Measurements from ENCODE around the gene FASN. TPM values are rescaled to one million over a fixed set of nuclear protein-coding genes. Genes with fewer than 3 reads are reported as not detected.

FASN gene
- total RNA-seq, 1 donor from 2014 or later: 181 TPM

GRCh38 chr17:82047914-82048570 is 50.0 kb downstream of the FASN start:
- intact Hi-C loops (cut with micrococcal nuclease): no loop called here

GRCh38 chr17:82047379-82047778 is 50.7 kb downstream of the FASN start:
- intact Hi-C loops (cut with micrococcal nuclease): no loop called here

- intact Hi-C loops (cut with micrococcal nuclease): no loop called here
Observed at GRCh38 chr17:82046903-82047302, 51.1 kb downstream of the FASN start.

GRCh38 chr17:82045936-82046484 is 52.0 kb downstream of the FASN start:
- intact Hi-C loops (cut with micrococcal nuclease): no loop called here

GRCh38 chr17:82043507-82043906 is 54.5 kb downstream of the FASN start:
- intact Hi-C loops (cut with micrococcal nuclease): no loop called here

GRCh38 chr17:82042649-82043048 is 55.4 kb downstream of the FASN start:
- intact Hi-C loops (cut with micrococcal nuclease): no loop called here

GRCh38 chr17:82041144-82041814 is 56.8 kb downstream of the FASN start:
- intact Hi-C loops (cut with micrococcal nuclease): no loop called here

GRCh38 chr17:82039695-82040299 is 58.2 kb downstream of the FASN start:
- intact Hi-C loops (cut with micrococcal nuclease): loop anchor here (10.0 kb wide), 1 partner anchor 255 kb away; no protein-coding TSS in a partner anchor

- intact Hi-C loops (cut with micrococcal nuclease): loop anchor here (10.0 kb wide), 1 partner anchor 256 kb away; no protein-coding TSS in a partner anchor
Observed at GRCh38 chr17:82038796-82039409, 59.1 kb downstream of the FASN start.

GRCh38 chr17:82037889-82038195 is 60.2 kb downstream of the FASN start:
- intact Hi-C loops (cut with micrococcal nuclease): loop anchor here (1.0 to 10.0 kb wide), 4 partner anchors 15 to 257 kb away; partner anchors contain the start of genes FASN and LRRC45

GRCh38 chr17:82037092-82037888 is 60.7 kb downstream of the FASN start, which contains the start of gene DCXR:
Gene DCXR (minus strand): TSS chr17:82037697. CDS start chr17:82037682, 15 bp downstream.
- intact Hi-C loops (cut with micrococcal nuclease): loop anchor here (1.0 to 10.0 kb wide), 4 partner anchors 14 to 258 kb away; partner anchors contain the start of genes FASN and LRRC45

GRCh38 chr17:82036634-82037091 is 61.4 kb downstream of the FASN start:
- intact Hi-C loops (cut with micrococcal nuclease): loop anchor here (1.0 to 10.0 kb wide), 4 partner anchors 13 to 258 kb away; partner anchors contain the start of genes FASN and LRRC45

- intact Hi-C loops (cut with micrococcal nuclease): loop anchor here (2.0 to 10.0 kb wide), 2 partner anchors 71 to 259 kb away; no protein-coding TSS in a partner anchor
Observed at GRCh38 chr17:82035956-82036633, 61.9 kb downstream of the FASN start.

GRCh38 chr17:82035488-82035887 is 62.5 kb downstream of the FASN start:
- intact Hi-C loops (cut with micrococcal nuclease): loop anchor here (10.0 kb wide), 1 partner anchor 259 kb away; no protein-coding TSS in a partner anchor

- intact Hi-C loops (cut with micrococcal nuclease): loop anchor here (5.0 to 10.0 kb wide), 2 partner anchors 193 to 260 kb away; partner anchors contain the start of gene SLC16A3
Observed at GRCh38 chr17:82034371-82035011, 63.5 kb downstream of the FASN start.

GRCh38 chr17:82033359-82034085 is 64.5 kb downstream of the FASN start:
- intact Hi-C loops (cut with micrococcal nuclease): loop anchor here (5.0 to 10.0 kb wide), 2 partner anchors 194 to 261 kb away; partner anchors contain the start of gene SLC16A3

- intact Hi-C loops (cut with micrococcal nuclease): loop anchor here (1.0 to 10.0 kb wide), 3 partner anchors 122 to 263 kb away; partner anchors contain the start of gene SLC16A3
Observed at GRCh38 chr17:82031885-82032627, 66.0 kb downstream of the FASN start.
